Right ventricle myocardium inferior (tissue), 1 donor: ENCODE results near the gene KRTAP10-6. TPM values are rescaled to one million over a fixed set of nuclear protein-coding genes. Genes with fewer than 3 reads are reported as not detected.
"Not testable (repeated sequence)": the region's sequence is repeated elsewhere in the genome, so short reads cannot be mapped to it uniquely, and the experiment has no call there.

Experiments
- ATAC-seq: fragments of 200-7000 bp; cut with Tn5 transposase; one replicate; pipeline ENCODE4 v1.9.1; 2020; ENCODE audit warnings: mild to moderate bottlenecking, moderate library complexity
- DNase-seq: peaks from one replicate; pipeline ENCODE4 v3.0.0; 2021; ENCODE audit errors: missing footprints
- intact Hi-C: fragments of 100-400 bp; cut with DNase I; formaldehyde crosslinking; loops from one replicate; pipeline ENCODE4 v1.11.0; 2022
- total RNA-seq: library from RNA; stranded (reverse); fragmentation: NEBNext Ultra II Directional; extraction: Animal tissue kit (Norgen Biotek cat#: 25700); gene quantifications from one replicate; pipeline ENCODE4 v1.2.1, GENCODE V29; 2021
- donor health status: DM: no; HTN: yes; CAD: no; lungs with severe emphysema.

The KRTAP10-6 gene
- total RNA-seq, 1 donor from 2014 or later = not detected

DNA sequence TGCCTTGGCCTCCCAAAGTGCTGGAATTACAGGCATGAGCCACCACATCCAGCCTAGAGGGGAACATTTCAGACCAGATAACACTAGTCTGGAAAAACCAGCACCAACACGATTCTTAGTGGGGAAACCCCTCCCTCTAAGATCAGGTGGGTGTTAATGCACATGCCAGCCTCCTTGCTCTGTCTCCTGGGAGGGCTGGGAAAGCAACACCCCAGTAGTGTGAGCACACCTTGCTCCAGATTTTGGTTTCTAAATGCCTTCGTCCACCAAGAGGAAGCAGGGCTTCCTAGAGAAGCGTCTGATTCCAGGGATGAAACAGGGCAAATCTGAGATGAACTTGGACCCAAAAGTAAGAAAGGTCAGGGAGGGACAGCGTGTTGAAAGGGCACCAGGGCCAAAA, 21.0 kb downstream of the KRTAP10-6 start:
- intact Hi-C loops = no loop called here
- DNase-seq = no peak
- no peak for ATAC-seq

DNA sequence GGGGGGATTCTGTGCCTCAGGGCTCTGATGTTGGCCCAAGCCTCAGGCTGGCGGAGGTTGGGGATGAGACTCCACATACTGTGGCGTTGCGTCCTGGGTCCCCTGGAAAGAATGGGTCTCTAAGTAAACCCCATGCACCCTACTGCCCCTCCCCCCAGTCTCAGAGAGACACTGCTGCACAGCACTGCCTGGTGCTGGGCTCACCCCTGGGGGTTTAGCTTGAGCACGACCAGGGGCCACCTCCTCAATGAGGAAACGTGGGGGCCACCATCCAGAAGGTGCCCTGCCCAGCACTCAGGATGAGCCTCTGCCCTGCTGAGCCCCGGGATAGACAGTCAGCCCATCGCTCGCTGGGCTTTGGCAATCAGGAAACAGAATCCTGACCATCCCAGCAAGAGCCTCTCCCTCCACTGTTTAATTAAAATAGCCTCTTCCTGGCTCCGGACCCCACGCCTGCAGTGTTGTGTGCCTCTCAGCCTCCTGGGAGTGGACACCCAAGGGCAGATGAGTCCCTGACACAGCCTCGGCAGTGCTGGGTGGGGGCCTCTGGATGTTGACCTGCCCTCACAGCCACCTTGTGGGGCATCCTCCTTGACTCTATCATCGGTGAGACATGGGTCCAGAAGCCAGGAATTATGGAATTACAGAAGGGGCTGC, 22.3 kb downstream of the KRTAP10-6 start:
- DNase-seq = no peak
- ATAC-seq = no peak
- intact Hi-C loops = no loop called here

DNA sequence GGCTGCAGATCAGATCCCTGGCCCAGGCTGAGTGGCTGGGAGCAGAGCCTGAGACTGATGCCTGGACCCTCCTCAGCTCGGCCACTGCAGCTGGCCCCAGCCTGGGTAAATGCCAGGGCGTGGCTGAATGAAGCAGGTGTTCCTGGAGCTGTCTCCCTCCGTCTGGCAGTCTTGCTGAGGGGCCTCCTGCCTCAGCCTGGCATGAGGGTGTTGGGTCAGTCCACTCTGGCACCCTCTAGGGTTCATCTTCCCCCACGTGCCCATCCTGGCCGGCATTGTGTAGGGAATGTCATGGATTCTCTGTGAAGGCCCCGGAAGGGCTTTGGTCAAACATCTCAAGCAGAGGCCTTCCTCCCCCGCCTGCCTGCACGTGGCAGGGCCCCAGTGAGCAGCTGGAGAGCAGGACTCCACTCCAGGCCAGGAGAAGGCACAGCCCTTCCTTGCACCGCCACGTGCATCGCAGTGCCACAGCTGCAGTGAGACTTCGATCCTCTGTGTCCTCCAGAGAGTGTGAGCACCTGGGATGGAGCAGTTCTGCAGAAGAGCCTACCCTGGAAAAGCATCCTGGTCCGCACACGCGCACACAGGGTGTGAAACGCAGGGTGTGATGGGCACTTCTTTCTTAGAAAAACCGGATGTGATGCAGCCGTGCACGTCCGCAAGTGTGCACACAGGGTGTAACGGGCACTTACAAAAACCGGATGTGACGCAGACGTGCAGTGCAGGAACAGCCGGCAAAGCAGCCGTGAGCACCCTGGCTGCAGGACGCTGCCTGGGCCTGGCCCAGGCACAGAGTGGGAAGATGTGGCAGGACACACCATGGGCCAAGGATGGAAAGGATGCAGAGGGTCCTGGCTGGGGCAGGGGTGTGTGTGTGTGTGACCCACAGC, 23.4 kb downstream of the KRTAP10-6 start:
- ATAC-seq (no peak), DNase-seq (no peak)
- intact Hi-C loops = no loop called here

GRCh38 chr21:44568261-44568660, 24.0 kb downstream of the KRTAP10-6 start:
- DNase-seq (no peak), ATAC-seq (no peak)
- intact Hi-C loops = no loop called here

DNA sequence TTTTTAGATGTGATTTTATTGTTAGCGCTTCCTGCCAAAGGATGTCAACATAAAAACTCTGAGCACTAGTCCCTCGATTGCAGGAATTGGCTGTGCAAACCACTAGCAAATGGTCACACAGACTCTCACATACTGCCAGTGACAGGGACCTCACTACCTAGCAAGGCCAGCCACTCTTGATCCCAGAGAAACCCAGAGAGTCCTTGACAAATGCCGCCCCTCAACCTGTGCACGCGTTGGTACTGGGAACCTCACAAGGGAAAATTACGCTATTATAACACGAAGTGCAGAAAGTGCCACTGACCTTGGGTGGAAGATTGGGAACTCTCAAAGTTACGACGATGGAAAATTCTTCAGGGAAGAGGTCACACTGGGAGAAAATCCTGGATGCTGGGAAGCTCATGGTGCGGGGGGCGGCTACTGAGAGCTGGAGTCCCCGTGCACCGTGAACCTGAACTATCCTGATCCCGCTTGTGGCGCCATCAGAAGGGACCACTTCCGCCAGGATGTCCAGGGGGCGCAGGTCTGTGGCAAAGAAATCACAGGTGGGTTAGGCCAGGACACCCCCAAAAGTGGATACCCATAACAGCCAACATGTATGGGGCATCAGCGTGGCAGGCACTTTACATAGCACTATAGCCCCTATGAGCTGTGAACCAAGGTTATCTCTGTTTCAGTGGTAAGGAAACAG, 24.7 kb downstream of the KRTAP10-6 start:
- intact Hi-C loops = no loop called here
- no peak for DNase-seq
- ATAC-seq = no peak

DNA sequence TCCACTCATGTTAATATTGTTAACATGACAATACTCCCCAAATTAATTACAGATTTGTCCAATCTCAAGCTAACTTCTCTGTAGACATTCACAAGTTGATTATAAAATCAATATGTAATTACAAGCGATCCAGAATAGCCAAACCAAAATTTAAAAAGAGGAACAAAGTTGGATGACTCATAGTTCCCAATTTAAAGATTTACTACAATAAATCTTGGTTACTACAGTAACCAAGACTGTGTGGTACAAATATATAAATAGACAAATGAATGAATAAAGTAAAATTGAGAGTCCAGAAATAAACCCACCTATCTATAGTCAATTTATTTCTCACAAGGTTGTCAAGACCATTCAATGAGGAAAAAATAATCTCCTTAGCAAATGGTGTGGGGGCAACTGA, 25.9 kb downstream of the KRTAP10-6 start:
- no peak for DNase-seq
- no peak for ATAC-seq
- intact Hi-C loops = no loop called here

GRCh38 chr21:44564886-44565598, 27.3 kb downstream of the KRTAP10-6 start:
- intact Hi-C loops = no loop called here
- DNase-seq (no peak), ATAC-seq (no peak)

DNA sequence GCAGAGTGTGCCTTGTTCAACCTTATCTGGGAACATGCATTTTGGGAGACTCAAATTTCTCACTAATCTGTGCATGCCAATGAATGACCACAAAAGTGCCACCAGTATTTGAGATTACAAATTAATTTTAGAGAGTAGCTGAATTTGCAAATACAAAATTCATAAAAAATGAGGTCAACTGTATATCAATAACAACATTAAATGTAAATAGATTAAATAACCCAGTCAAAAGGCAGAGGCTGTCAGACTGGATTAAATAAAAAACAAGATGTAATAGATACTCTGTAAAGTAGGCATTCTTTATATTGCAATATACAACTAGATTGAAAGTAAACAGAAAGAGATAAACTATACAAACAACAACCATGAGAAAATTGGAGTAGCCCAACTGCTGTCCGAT, 28.2 kb downstream of the KRTAP10-6 start:
- intact Hi-C loops = no loop called here
- DNase-seq (no peak), ATAC-seq (no peak)

DNA sequence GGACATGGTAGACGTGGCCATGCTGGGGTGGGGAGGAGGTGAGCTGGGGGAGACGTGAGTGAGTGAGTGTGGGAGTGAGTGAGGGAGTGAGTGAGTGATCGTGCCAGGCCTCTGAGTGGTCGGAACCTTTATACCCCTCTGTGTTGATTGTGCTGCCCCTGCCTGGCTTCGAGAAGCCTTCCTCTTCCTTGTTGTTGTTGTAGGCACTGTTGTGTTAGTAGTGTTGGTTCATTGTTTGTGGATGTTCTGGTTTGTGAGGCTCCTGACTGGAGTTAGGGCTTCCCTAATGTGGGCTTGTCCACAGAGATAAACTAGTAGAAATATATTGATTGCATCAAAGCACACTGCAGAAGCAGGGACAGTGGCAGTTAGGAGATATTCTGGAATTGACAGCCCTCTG, 33.6 kb downstream of the KRTAP10-6 start, which contains the start of gene KRTAP10-3:
Gene KRTAP10-3 (minus strand): TSS at position 101 of the 400 bp plus-strand sequence. CDS start 80 bp downstream, at position 21.
- intact Hi-C loops = no loop called here
- ATAC-seq (no peak), DNase-seq (no peak)

DNA sequence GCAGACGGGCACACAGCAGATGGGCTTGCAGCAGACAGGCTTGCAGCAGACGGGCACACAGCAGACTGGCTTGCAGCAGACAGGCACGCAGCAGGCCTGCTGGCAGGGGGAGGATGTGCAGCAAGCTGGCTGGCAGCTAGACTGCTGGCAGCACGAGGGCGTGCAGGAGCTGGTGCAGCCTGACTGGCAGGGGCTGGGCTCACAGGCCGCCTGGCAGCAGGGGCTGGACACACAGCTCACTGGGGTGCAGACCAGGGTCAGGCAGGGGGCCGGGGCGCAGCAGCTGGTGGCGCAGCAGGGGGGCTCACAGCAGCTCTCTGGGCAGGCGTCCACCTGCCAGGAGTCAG, 34.0 kb downstream of the KRTAP10-6 start:
- intact Hi-C loops, ATAC-seq, DNase-seq: not testable (repeated sequence)

DNA sequence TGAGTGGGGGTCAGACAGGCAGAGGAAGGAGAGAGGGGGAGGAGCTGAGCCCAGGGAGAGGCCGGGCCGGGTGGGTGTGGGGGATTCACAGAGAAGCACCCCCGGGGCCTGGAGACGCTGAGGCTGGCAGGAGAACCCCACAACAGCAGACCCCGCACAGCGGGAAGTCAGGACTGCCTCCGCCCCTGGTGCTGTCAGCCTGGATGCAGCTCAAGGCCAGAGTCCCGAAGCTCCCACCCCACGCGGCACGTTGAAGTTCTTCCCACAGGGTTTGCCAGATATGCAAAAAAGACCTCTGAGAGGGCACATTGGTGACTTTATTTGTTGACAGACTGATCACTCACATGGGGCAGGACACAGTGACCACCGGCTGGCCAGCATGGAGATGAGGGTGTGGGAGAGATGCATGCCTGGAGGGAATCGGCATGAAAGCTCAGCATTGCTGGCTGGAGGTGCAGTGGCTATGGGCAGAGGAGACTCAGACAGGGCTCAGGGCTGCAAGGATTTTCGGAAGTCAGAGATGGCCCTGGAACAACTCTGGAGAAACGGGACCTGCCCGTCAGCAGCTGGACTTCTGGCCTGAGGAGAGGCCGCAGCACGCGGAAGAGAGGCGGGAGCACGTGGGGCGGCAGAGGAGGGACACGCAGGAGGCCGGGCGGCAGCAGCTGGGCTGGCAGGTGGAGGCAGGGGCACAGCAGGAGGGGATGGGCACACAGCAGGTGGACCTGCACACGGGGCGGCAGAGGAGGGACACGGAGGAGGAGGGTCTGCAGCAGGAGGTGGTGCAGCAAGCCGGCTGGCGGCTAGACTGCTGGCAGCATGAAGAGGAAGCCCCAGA, 34.6 kb downstream of the KRTAP10-6 start:
- no peak for DNase-seq

DNA sequence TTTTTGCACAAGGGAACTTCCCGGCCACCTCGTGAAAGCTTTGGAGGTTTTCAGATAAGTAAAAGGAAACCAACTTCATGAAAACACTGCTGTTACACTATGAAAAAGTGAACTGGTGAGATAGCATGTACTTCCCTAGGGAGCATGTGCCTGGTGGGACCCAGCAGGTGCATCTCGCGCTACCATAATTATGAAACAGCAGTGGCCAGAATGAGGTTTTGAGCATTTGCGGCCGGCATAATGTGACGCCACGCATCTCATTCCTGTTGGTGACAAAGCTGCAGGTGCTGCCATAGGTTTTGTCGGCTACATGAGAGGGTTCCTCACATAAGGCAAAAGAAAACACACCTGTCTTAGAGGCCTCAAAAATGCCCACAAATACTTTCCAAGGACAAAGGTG, 35.4 kb downstream of the KRTAP10-6 start:
- DNase-seq (no peak), ATAC-seq (no peak)
- intact Hi-C loops = no loop called here

More for the DNA sequence above, 34.6 kb downstream of the KRTAP10-6 start:
- ATAC-seq = no peak
- intact Hi-C loops = no loop called here

DNA sequence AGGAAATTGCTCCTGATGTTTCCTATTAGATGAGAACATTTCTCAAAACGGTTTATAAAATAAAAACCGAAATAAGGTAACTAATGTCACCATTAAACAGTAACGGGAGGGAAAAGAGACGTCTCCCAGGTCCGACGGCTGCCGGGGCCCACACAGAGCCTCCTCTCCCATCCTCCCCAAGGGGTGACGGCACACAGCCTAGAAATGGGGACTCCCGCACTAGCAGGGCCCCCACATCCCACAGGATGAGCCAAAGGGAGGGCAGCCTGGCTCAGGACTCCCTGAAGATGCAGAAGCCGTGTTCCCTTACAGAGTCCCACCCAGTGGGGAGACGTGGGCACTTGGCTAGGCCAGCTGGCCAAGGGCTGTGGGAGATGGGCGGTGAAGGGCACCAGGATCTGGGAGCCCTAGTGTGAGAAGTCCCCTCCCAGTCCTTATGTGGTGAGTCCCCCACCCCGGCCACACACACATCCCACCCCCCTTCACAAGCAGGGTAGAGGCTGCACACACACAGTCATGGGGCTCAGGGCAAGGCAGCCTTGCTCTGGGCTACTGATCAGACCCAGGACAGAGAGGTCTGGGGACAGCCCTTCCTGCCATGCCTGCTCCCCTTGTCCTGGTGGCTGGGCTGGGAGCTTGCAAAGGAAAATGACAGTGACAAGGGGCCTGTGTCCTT, 37.0 kb downstream of the KRTAP10-6 start:
- DNase-seq (no peak), ATAC-seq (no peak)
- intact Hi-C loops = no loop called here

DNA sequence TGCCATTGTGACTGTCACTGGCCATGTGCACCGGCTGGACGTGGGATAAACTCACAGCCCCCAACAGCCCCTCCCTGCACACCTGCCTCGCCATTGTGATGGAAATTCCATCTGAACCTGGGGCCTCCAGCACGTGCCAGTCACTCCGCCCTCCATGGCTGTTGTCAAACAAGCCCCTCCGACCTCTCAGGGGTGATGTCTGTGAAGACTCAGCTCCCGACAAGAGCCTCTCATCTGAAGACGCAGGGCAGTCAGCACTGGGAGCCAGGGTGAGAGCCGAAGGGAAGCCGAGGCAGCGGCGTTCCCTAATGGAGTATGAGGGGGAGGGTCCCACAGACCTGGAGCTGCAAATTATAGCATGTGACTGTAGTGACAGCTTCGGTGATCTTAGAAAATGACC, 39.6 kb downstream of the KRTAP10-6 start:
- intact Hi-C loops = no loop called here
- no peak for ATAC-seq
- DNase-seq = no peak

GRCh38 chr21:44552136-44552535, 40.2 kb downstream of the KRTAP10-6 start:
- intact Hi-C loops = no loop called here
- ATAC-seq = no peak
- DNase-seq = no peak

GRCh38 chr21:44551340-44551961, 40.9 kb downstream of the KRTAP10-6 start, which contains the start of gene KRTAP10-2:
Gene KRTAP10-2 (minus strand): TSS chr21:44551505. CDS start chr21:44551458, 47 bp downstream.
- intact Hi-C loops = no loop called here
- no peak for ATAC-seq
- DNase-seq = no peak

DNA sequence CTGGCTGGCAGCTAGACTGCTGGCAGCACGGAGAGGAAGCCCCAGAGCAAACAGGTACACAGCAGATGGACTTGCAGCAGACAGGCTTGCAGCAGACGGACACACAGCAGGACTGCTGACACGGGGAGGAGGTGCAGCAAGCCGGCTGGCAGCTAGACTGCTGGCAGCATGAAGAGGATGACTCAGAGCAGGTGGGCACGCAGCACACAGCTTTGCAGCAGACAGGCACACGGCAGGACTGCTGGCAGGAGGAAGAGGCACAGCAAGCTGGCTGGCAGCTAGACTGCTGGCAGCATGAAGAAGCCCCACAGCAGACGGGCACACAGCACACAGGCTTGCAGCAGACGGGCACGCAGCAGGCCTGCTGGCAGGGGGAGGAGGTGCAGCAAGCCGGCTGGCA, 41.5 kb downstream of the KRTAP10-6 start:
- intact Hi-C loops = no loop called here
- ATAC-seq (no peak), DNase-seq (no peak)
